Endometrial microvascular endothelial cells (primary cell): Measurements from ENCODE around the gene DLGAP1. TPM values are rescaled to one million over a fixed set of nuclear protein-coding genes. Genes with fewer than 3 reads are reported as not detected.
"Not testable (repeated sequence)": the region's sequence is repeated elsewhere in the genome, so short reads cannot be mapped to it uniquely, and the experiment has no call there.

Experiments
- in situ Hi-C: cut with HindIII; loops from 2 replicates; pipeline ENCODE4 v1.10.0; 2017; ENCODE audit warnings: low sequenced_read_pairs, low pct_unique_long_range_greater_than_20kb; ENCODE audit errors: inconsistent ontology term
- total RNA-seq: library from RNA; depleted of rRNA; stranded (reverse); fragments of >200 nt; gene quantifications from one replicate; pipeline ENCODE4 v1.2.3, GENCODE V29; 2015; ENCODE audit errors: inconsistent ontology term

The DLGAP1 gene
- total RNA-seq, 1 donor from 2014 or later = not detected

GRCh38 chr18:3713166-3713565, 741.9 kb downstream of the DLGAP1 start:
- in situ Hi-C loops = no loop called here

GRCh38 chr18:3712491-3712890, 742.6 kb downstream of the DLGAP1 start:
- in situ Hi-C loops = no loop called here

GRCh38 chr18:3710712-3711301, 744.3 kb downstream of the DLGAP1 start:
- in situ Hi-C loops = no loop called here

GRCh38 chr18:3709205-3709604, 745.9 kb downstream of the DLGAP1 start:
- in situ Hi-C loops = no loop called here

GRCh38 chr18:3706279-3707097, 748.6 kb downstream of the DLGAP1 start:
- in situ Hi-C loops = no loop called here

- in situ Hi-C loops = no loop called here
Measured at GRCh38 chr18:3704556-3705344, 750.4 kb downstream of the DLGAP1 start.

GRCh38 chr18:3703732-3704176, 751.4 kb downstream of the DLGAP1 start:
- in situ Hi-C loops = no loop called here

GRCh38 chr18:3699707-3700567, 755.2 kb downstream of the DLGAP1 start:
- in situ Hi-C loops = not testable (repeated sequence)

GRCh38 chr18:3694030-3694778, 760.9 kb downstream of the DLGAP1 start:
- in situ Hi-C loops = not testable (repeated sequence)

GRCh38 chr18:3693410-3693809, 761.7 kb downstream of the DLGAP1 start:
- in situ Hi-C loops = no loop called here

GRCh38 chr18:3692691-3693090, 762.4 kb downstream of the DLGAP1 start:
- in situ Hi-C loops = no loop called here

GRCh38 chr18:3692113-3692621, 762.9 kb downstream of the DLGAP1 start:
- in situ Hi-C loops = no loop called here

GRCh38 chr18:3691705-3692104, 763.4 kb downstream of the DLGAP1 start:
- in situ Hi-C loops = no loop called here

- in situ Hi-C loops = no loop called here
Measured at GRCh38 chr18:3690764-3691066, 764.4 kb downstream of the DLGAP1 start.

- in situ Hi-C loops = no loop called here
Measured at GRCh38 chr18:3689986-3690763, 764.9 kb downstream of the DLGAP1 start.

GRCh38 chr18:3689091-3689490, 766.0 kb downstream of the DLGAP1 start:
- in situ Hi-C loops = no loop called here

- in situ Hi-C loops = no loop called here
Measured at GRCh38 chr18:3688690-3689089, 766.4 kb downstream of the DLGAP1 start.
